Measurements from ENCODE around the gene TBC1D22A.

The TBC1D22A gene

DNA sequence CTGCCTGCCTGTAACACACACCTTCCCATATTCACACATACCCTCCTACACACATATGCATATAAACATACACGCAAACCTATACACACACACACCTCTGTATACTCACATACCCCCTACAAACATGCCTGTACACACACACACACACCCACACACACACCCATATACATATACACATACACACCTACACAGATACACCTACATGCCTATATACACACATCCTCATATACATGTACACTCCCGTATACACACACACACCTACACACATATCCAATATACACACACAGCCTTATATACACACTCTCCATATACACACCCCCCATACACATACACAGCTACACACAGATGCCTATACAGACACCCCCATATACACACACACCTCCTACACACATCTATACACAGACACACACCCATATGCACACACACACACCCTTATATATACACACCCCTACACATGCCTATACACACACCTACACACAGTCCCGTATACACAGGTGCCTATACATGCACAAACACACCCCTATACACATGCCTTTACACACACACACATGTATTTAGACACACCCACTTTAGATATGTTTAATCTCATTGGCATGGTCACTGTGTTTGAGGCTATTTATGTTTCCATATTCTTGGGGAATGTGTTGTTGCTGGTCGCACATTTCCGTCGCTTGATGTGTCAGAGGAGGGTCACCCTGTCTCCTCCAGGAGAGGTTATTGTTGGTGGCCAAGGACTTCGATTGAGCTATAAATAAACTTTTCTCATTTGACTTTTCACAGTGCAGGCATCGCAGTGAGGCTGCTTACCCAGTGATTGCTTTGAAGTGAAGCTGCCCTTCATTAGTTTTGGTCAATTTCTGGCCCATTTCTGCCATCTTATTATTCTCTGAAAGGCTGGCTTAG lies 243.3 kb downstream of the TBC1D22A start:
- DNase-seq = no peak

GRCh38 chr22:47006433-47006832 lies 244.0 kb downstream of the TBC1D22A start:
- no peak for DNase-seq

DNA sequence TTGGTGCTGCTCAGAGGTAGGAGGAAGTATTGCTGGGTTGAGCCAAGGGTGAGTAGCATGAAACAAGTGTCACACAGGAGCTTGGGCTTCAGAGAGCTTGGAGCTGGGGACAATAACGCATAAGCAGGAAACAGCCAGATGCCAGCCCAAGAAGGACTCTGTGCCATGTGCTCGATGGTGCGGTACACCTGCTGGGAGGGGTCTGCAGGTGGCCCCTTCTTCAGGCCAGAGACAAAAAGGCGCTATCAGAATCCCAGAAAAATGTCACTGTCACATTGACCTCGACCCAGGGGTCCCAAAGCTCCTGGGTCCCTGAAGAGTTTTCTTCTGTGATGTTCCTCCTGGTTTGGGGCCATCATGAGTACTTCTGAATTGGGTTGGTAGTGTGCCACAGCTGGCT lies 244.4 kb downstream of the TBC1D22A start:
- DNase-seq = no peak

DNA sequence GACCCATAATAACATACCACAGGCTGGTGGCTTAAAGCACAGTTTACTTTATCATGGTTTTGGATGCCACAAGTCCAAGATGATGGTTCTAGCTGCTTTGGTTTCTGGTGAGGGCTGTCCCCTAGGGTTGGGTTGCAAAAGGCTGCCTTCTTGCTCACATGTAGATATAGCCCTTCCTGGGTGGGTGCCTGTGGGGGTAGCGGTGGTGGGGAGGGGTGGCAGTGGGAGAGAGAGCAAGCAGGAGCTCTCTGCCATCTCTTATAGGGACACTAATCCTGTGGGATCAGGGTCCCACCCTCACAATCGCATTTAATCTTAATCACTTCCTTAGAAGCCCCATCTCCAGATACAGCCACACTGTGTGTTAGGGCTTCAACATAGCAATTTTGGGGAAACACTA lies 245.0 kb downstream of the TBC1D22A start:
- DNase-seq = no peak

DNA sequence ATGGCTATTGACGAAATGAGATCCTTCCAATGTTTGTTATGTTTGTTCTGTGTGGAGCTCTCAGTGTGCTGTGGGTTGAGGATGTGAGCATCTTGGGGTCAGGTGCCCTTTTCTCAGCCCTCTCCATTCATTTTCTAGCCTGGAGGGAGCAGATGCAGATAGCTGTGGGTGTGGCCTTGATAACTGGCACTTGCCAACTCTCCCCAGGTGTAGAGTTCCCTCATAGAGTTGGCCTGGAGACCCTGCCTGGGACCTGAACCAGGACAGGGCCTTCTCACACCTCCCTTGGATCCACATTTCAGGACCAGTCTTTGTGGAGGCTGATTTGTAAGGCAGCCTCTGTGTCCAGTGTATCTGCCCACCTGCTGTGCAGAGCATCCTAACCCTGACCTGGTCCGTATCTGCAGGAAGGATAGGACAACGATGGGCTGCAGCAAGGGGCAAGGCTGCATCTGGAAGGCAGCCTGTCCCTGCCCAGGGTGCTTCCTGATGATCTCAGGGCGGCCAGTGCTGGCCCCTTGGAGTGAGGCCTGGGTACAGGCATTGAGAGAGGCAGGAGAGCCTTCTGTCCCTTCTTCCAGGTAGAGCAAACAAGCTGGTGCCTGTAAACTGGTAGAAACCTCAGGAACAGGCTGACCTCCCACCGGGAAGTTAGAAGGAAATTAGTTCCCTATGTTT lies 245.9 kb downstream of the TBC1D22A start:
- DNase-seq = no peak

DNA sequence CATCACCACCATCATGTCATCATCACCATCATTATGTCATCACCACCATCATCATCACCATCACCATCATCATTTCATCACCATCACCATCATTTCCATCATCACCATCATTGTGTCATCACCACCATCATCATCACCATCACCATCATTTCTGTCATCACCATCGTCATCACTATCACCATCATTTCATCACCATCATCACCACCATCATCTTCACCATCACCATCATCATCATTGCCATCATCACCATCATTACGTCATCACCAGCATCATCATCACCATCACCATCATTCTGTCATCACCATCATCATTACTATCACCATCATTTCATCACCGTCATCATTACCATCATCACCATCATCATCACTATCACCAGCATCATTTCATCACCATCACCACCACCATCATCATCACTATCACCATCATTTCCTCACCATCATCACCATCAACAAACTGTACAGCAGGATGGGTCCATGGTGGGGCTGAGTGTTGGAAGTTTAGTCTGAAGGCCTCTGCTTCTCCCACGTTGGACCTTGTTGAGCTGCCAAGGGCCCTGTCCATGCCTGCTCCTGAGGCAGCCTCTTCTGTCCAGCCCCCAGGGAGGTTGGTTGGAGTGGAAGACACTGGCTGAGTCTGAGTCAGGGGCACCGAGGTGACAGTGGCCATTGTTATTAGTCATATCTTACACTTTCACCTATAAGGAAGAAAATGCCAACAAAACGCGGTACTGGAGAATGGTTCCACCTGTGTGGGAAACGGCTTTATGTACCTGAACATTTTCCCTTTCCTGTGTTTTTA lies 247.1 kb downstream of the TBC1D22A start:
- no peak for DNase-seq

DNA sequence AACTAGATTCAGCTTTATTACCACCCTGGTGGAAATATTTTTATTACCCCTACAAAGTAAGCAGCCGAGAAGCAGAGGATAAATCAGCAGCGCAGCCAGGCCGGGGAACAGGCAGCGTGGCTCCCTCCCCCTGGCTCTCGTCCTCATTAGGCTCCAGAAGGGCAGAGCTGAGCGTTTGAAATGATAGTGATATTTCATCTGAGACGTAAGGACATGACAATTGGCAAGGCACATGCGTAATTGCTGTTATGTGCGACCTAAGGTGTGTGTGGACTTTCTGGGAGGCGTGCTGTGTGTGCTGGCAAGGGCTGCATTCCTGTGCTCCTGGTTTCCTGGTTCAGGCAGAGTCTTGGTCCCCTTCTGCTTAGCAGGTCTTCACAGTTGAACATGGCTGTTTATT lies 247.8 kb downstream of the TBC1D22A start:
- no peak for DNase-seq

DNA sequence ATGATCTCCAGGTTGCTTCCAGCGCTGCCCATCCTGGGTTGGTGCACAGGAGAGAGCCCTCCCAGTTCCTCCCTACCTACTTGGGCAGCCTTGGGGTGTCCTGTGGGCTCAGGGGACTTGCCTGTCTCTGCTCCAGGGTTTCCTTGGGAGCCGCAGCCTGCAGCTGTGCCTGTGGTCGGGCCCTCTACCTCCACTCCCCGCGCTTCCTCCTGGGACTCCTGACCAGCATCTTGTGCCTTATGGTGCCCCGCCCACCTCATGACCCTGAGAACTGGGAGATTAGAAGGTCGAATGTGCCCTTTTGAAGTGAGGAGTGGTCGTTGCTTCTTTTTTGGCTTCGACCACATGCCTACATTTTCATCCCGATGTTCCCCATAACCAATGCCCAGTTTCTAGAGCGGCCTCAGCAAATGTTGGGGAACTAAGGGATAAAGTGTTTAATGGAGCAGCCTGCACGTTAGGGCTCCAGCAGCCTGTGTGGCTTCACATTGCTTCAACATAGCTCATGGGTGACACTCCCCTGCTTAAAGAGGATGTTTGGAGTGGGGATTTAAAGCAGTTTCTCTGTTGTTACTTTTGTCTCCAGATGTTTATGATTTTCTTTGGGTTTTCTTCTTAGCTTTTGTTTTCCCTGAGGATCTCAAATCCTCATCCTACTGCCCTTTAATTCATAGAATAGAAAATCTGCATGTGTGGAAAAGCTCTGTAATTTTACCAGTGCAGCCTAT lies 248.8 kb downstream of the TBC1D22A start:
- no peak for DNase-seq

GRCh38 chr22:47011859-47012258 lies 249.4 kb downstream of the TBC1D22A start:
- DNase-seq = no peak

DNA sequence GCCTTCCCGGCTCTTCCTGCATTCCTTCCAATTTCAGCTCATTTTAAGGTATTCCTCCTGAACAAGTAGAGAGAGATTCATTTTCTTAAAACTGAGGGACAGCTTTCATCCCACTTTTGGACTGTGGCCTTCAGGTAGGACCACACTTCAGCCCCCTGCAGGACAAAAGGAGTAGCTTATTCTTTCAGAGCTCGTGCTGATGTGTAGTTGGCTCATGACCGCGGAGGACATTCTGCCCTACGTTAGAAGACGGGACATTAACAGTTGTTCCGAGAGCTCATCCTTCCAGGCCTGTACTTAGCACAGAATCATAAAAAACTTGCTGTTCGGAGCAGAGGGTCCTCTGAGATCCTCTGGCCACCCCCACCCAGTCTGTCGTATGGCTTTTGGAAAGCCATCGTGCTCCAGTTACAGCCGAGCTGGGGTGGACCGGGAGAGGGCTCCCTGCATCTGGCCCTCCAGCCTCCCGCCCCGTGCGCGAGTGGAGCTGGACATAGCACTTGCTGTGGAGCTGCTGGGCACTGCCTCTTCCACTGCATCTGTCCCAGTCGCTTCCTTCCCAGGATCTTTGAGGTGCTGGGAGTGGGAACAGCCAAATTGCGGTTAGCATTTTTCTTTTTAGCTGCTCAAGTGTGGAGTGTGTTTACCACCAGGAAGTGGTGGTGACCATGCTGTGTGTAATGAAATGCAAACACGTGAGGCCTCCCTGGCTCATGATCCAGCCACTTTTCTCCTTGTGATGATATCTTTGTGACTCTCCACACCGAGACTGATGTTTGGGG lies 250.3 kb downstream of the TBC1D22A start:
- no peak for DNase-seq

DNA sequence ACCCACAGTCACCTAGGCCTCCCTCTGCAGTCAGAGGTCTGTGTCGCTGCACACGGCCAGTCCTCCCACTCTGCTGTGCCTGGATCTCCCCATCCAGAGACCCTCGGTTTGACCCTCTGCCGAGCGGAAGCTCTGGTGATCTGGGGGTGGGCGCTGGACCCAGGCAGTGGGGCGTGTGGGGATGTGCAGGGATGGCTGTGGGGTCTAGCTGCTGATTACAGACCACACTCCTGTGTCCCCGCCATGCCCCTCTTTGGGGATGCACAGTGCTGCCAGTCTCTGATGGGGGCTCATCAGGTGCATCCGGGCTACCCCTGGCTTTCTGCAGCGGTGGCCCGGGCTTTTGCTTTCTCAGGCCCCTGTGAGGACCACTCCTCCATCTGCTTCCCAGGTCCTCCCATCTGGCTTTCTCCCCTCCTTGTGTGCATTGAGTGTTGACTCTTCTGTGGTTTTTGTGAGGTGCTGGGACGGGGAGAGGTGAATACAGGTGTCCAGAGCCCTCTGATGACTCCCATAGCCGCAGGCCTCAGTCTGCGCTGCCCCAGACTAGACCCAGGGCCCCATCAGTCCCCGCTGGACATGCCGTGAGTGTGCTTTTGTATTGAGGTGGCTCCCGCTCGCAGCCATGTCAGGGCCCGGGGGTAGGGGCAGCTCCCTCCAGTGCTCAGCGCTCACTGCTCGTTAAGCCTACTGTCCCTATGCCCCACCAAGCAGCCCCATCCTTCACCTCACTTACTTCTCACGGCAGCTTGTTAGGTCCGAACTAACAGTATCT lies 251.6 kb downstream of the TBC1D22A start:
- DNase-seq = no peak

DNA sequence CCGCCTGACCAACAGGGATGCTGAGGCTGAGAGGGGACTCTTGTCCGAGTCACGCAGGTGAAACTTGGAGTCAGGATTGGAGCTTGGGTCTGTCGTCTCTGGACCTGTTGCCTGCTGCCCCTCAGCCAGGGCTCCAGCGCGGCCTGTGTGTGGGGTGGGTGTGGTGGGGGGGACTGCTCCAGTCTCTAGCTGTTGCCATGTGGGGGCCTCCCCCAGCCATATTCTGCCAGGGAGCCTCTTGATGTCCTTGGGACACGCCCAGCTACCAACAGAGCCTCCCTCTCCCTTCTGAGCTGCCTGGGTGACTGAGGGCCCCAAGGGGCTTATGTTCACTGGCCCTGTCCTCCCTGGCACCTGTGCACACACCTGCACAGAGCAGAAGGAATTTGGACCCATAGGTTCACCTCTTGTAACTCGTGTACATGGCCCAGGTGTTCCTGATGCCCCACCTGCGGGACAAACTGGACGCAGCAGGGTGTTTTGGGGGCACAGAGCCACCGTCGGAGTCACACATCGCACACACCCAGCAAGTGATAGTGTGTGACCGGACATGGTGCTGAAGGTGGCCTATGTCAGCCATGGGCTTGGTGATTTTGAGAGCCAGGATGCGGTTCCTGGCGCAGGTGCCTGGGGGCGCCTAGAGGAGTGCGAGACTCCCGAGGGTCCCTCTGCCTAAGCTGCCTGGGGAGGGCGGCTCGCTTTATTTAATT lies 252.3 kb downstream of the TBC1D22A start:
- DNase-seq = no peak

DNA sequence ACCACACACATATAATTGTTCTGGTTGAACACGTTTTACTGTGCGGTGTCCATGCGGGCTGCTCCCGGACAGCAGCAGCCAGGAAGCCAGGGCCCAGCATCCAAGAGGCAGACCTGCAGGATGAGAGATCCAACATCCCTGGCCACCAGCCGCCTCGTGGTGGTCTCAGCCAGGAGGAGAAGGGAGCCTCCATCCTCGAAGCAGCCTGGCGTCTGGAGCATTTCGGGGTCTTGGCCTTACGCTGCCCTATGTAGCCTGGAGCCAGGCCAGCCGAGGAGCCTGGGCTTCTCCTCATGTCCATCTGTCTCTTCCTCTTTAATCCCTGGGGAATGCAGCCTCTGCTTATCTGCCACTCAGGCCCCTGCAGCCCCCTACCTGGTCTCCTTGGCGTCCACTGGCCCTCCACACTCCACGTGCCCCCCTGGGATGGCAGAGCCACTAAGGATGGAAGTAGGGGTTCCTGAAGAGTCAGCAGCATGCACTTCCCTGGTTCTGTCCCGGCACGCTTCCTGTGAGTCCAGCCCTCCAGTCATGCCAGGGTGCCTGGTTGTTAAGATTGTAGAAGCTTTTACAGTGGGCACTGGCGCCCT lies 253.2 kb downstream of the TBC1D22A start:
- no peak for DNase-seq

DNA sequence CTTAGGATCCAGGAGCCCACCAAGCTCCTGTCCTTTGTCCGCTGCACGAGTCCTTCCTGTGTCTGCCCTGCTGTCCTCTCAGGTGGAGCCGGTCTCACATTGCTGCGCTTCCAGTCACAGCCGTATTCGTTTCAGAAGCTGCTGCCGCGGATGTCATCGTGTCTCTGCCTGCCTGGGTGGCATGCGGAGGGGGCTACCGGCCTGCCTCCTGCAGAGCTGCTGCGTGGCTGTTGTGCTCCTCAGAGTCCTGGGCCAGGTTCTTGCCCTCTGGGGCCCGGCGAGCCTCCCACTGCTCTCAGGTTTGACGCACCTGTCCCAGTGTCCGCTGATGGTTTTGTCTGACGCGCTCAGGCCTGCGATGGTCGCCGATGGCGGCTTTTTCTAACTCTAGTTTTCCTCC lies 254.2 kb downstream of the TBC1D22A start:
- no peak for DNase-seq

- no peak for DNase-seq
Observed at GRCh38 chr22:47017245-47017644, 254.8 kb downstream of the TBC1D22A start.

DNA sequence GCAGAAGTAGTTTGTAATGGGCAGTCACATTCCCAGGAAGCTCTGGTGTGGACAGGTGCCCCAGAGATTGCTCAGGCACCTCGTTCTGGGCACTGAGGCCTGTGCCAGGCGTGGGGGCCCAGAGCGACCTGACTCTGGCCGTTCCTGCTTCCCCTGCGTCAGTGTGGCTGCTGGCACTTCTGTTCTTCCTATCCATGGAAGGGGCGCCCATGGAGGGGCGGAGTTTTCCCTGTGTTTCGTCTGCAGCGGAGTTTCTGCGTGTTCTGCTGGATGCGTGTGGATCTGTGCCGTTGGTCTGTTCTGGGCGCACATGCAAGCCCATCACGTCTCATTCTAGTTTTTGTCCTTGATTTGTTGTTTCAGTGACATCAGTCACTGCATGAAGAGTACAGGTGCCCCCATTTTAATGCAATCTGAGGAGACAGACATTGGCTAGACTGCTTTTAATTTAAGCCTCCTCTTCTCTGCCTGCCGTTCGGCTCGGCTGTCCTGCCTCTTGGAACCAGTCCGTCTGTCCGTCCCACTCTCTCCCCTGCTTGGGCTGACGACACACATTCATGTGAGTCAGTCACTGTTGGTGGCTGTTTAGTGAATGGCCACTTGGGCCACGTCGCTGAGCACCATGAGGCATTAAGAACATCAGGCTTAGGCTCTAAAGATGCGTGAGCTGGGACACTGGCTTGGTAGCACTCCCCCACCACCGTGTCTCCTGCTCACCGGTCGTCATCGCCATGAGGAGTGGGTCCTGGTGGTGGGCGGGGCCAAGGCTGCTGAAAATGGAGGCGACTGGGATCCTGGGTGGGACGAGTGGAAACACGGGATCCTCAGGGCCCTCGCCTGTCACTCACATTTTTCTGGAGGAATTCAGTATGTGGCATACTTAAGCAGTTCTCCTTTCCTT lies 255.8 kb downstream of the TBC1D22A start:
- DNase-seq = no peak

- DNase-seq = no peak
Observed at GRCh38 chr22:47019012-47019790, 256.8 kb downstream of the TBC1D22A start.

DNA sequence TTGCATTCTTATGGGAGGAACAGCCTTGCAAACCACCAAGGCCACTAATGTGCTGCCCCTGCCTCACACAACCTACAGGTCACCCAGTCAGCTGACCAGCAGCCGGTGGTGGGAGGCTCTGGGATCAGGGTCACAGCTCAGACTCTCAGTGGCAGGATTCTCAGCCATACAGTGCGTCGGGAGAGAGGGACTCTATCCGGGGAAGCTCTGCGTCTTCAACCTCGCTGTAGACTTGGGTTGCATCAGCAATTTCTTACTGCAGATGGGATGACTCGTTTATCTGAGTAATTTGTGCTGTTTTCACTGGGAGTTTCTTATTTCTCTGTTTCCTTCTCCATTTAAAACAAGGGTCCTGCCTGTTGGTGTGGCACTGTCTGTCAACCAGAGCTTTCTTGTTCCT lies 257.7 kb downstream of the TBC1D22A start:
- no peak for DNase-seq

Data from cortex of kidney (tissue), 1 donor.